GM12878 (cell line): ENCODE measurements around the gene ACSL1. TPM values are rescaled to one million over a fixed set of nuclear protein-coding genes. Genes with fewer than 3 reads are reported as not detected.

ENCODE experiments used
- ATAC-seq: fragments of 200-7000 bp; cut with Tn5 transposase; 3 replicates; pipeline ENCODE4 v1.9.1; 2020; ENCODE audit warnings: mild to moderate bottlenecking, moderate library complexity
- BruUV-seq: library from RNA; stranded (reverse); fragments of 400-500 nt; replicated peaks from 2 replicates; lab custom pipeline; 2021; lab: Mats Ljungman, UMichigan
- CTCF ChIA-PET: fragments of 300-600 bp; sonication (Branson Sonifier 250); formaldehyde crosslinking; extraction: SDS; loops from one replicate; lab custom pipeline; 2021; ENCODE audit warnings: inconsistent platforms; lab: Yijun Ruan, JAX
- POLR2A ChIA-PET: fragments of 350-600 bp; formaldehyde crosslinking; extraction: SDS; loops from one replicate; lab custom pipeline; 2021; ENCODE audit warnings: inconsistent platforms; lab: Charles Lee
- RAD21 ChIA-PET: fragments of 300-600 bp; sonication (Branson Sonifier 250); formaldehyde crosslinking; loops from one replicate; lab custom pipeline; 2023; ENCODE audit warnings: antibody characterized with exemption; ENCODE audit not compliant: unreplicated experiment; lab: Charles Lee
- SMC1A ChIA-PET: fragments of 300-600 bp; sonication (Branson Sonifier 250); formaldehyde crosslinking; loops from one replicate; lab custom pipeline; 2023; ENCODE audit not compliant: unreplicated experiment, uncharacterized antibody; lab: Charles Lee
- DNase-seq: peaks from one replicate; pipeline ENCODE4 v3.0.0-alpha.2; 2011; ENCODE audit warnings: low read depth, low spot score
- FAIRE-seq: peaks from 3 replicates; lab custom pipeline; 2011; peaks lifted over from hg19 to GRCh38; lab: Jason Lieb, UNC
- H2AFZ ChIP-seq: 2 replicates; pipeline ENCODE4 v1.6.0; 2011; ENCODE audit warnings: low read depth, low read length, control low read depth; ENCODE audit not compliant: control insufficient read depth
- H3K27ac ChIP-seq: 2 replicates; pipeline ENCODE4 v1.5.1; 2011; ENCODE audit warnings: control low read depth; ENCODE audit not compliant: control insufficient read depth, insufficient read depth
- H3K27me3 ChIP-seq, 2 experiments: replicated peaks in 1 of 2; 2 replicates each; pipeline versions ENCODE4 v1.6.0 to v1.6.1; 2011; ENCODE audit warnings: low read length in 1 of 2; ENCODE audit not compliant: control insufficient read depth in 2 of 2, insufficient read depth in 2 of 2
- H3K36me3 ChIP-seq, 2 experiments: 2 replicates each; pipeline ENCODE4 v1.5.1; 2011; ENCODE audit warnings: low read length in 1 of 2; ENCODE audit not compliant: control insufficient read depth in 2 of 2, insufficient read depth in 2 of 2
- H3K4me1 ChIP-seq: 2 replicates; pipeline ENCODE4 v1.6.1; 2011; ENCODE audit warnings: mild to moderate bottlenecking, low read length, moderate library complexity, mixed read lengths; ENCODE audit not compliant: control insufficient read depth, insufficient read depth
- H3K4me2 ChIP-seq: 2 replicates; pipeline ENCODE4 v1.6.0; 2011; ENCODE audit warnings: control low read depth; ENCODE audit not compliant: control insufficient read depth, insufficient read depth
- H3K4me3 ChIP-seq: fragments of 200-600 bp; sonication (generic); 2 replicates; pipeline ENCODE4 v1.5.1; 2016
- H3K79me2 ChIP-seq: 2 replicates; pipeline ENCODE4 v1.6.0; 2011; ENCODE audit warnings: low read length; ENCODE audit not compliant: control insufficient read depth, insufficient read depth
- H3K9ac ChIP-seq: 2 replicates; pipeline ENCODE4 v1.8.0; 2011; ENCODE audit warnings: low read length, control low read depth, mixed read lengths; ENCODE audit not compliant: control insufficient read depth, insufficient read depth
- H3K9me3 ChIP-seq: replicated peaks from 3 replicates; pipeline ENCODE4 v1.5.1; 2011; ENCODE audit warnings: mild to moderate bottlenecking, low read length; ENCODE audit not compliant: control insufficient read depth, insufficient read depth
- H4K20me1 ChIP-seq: 2 replicates; pipeline ENCODE4 v1.6.0; 2011; ENCODE audit not compliant: control insufficient read depth, insufficient read depth
- CBX5 ChIP-seq: sonication (generic); IDR thresholded peaks from 2 replicates; pipeline ENCODE4 v1.6.1; 2016; ENCODE audit warnings: low read depth, moderate library complexity, mild to moderate bottlenecking, inconsistent platforms
- CEBPB ChIP-seq, 2 experiments: fragments of 150-350 bp in 1 of 2; IDR thresholded peaks; 2 replicates each; pipeline ENCODE4 v1.6.1; 2012 to 2014; ENCODE audit warnings: low read depth in 2 of 2, low read length in 2 of 2, borderline replicate concordance in 1 of 2, inconsistent platforms in 1 of 2
- CHD1 ChIP-seq: IDR thresholded peaks from 2 replicates; pipeline ENCODE4 v1.6.1; 2012; ENCODE audit warnings: low read depth, low read length, improper control_type of control experiment
- CHD2 ChIP-seq: IDR thresholded peaks from 2 replicates; pipeline ENCODE4 v1.6.1; 2011; ENCODE audit warnings: low read depth, low read length, improper control_type of control experiment, borderline replicate concordance
- DPF2 ChIP-seq: fragments of 450-650 bp; IDR thresholded peaks from 2 replicates; pipeline ENCODE4 v1.6.1; 2017; ENCODE audit warnings: mild to moderate bottlenecking
- EGR1 ChIP-seq, 2 experiments: IDR thresholded peaks; 1 replicate in 1 of 2; 2 replicates in 1 of 2; pipeline ENCODE4 v1.6.1; 2011 to 2012; ENCODE audit warnings: low read depth in 2 of 2, low read length in 2 of 2, borderline replicate concordance in 1 of 2, mild to moderate bottlenecking in 1 of 2, moderate library complexity in 1 of 2
- FOXM1 ChIP-seq: IDR thresholded peaks from 2 replicates; pipeline ENCODE4 v1.6.1; 2012; ENCODE audit warnings: low read depth, mild to moderate bottlenecking, inconsistent platforms, low read length, moderate library complexity
- GABPA ChIP-seq: IDR thresholded peaks from 2 replicates; pipeline ENCODE4 v1.6.1; 2014; ENCODE audit warnings: antibody characterized with exemption, low read depth, mild to moderate bottlenecking, inconsistent platforms
- HDAC2 ChIP-seq: fragments of 200-600 bp; sonication (generic); IDR thresholded peaks from 2 replicates; pipeline ENCODE4 v1.6.1; 2017
- HDGF ChIP-seq: fragments of 450-650 bp; IDR thresholded peaks from 2 replicates; pipeline ENCODE4 v1.6.1; 2016; ENCODE audit warnings: antibody characterized with exemption
- IRF3 ChIP-seq: fragments of 450-650 bp; IDR thresholded peaks from 2 replicates; pipeline ENCODE4 v1.6.1; 2014; ENCODE audit warnings: mild to moderate bottlenecking
- MEF2B ChIP-seq: fragments of 450-650 bp; IDR thresholded peaks from 2 replicates; pipeline ENCODE4 v1.6.1; 2018; ENCODE audit warnings: mild to moderate bottlenecking, moderate library complexity; ENCODE audit not compliant: partially characterized antibody, poor library complexity, severe bottlenecking
- MTA3 ChIP-seq: IDR thresholded peaks from 2 replicates; pipeline ENCODE4 v1.6.1; 2012; ENCODE audit warnings: low read length, inconsistent platforms, borderline replicate concordance
- MYB ChIP-seq: fragments of 150-350 bp; IDR thresholded peaks from 2 replicates; pipeline ENCODE4 v1.6.1; 2014; ENCODE audit warnings: mild to moderate bottlenecking, low read depth, low read length, borderline replicate concordance
- NFXL1 ChIP-seq: fragments of 450-650 bp; IDR thresholded peaks from 2 replicates; pipeline ENCODE4 v1.6.1; 2017; ENCODE audit warnings: antibody characterized with exemption, mild to moderate bottlenecking, borderline replicate concordance
- NFYA ChIP-seq: IDR thresholded peaks from 2 replicates; pipeline ENCODE4 v1.6.1; 2011; ENCODE audit warnings: low read depth, mild to moderate bottlenecking, low read length, improper control_type of control experiment, borderline replicate concordance
- POLR2AphosphoS5 ChIP-seq: IDR thresholded peaks from 2 replicates; pipeline ENCODE4 v1.6.1; 2011; ENCODE audit warnings: mild to moderate bottlenecking, low read length, inconsistent platforms
- RAD21 ChIP-seq: IDR thresholded peaks from 2 replicates; pipeline ENCODE4 v1.6.1; 2011; ENCODE audit warnings: mild to moderate bottlenecking, low read depth, low read length, moderate library complexity; ENCODE audit not compliant: insufficient read depth
- RB1 ChIP-seq: fragments of 450-650 bp; formaldehyde crosslinking; IDR thresholded peaks from 2 replicates; pipeline ENCODE4 v1.6.1; 2017; ENCODE audit warnings: mild to moderate bottlenecking, borderline replicate concordance
- RELA ChIP-seq: fragments of 450-650 bp; IDR thresholded peaks from 2 replicates; pipeline ENCODE4 v1.8.0; 2014; ENCODE audit warnings: borderline replicate concordance; ENCODE audit not compliant: partially characterized antibody
- RFX5 ChIP-seq: IDR thresholded peaks from 2 replicates; pipeline ENCODE4 v1.6.1; 2011; ENCODE audit warnings: low read depth, low read length, improper control_type of control experiment
- SIN3A ChIP-seq: IDR thresholded peaks from 2 replicates; pipeline ENCODE4 v1.6.1; 2012; ENCODE audit warnings: low read depth, low read length, improper control_type of control experiment
- TAF1 ChIP-seq: IDR thresholded peaks from 2 replicates; pipeline ENCODE4 v1.6.1; 2011; ENCODE audit warnings: mild to moderate bottlenecking, low read depth, low read length, borderline replicate concordance
- YY1 ChIP-seq: IDR thresholded peaks from 2 replicates; pipeline ENCODE4 v1.6.1; 2011; ENCODE audit warnings: low read depth, mild to moderate bottlenecking, low read length
- ZZZ3 ChIP-seq: IDR thresholded peaks from 2 replicates; pipeline ENCODE4 v1.6.1; 2011; ENCODE audit warnings: low read depth; ENCODE audit not compliant: control insufficient read depth, insufficient read length
- WGBS: methylation state at CpG from one replicate; pipeline ENCODE4 v1.1.6; 2016; ENCODE audit warnings: low lambda C conversion rate; ENCODE audit not compliant: insufficient replicate concordance, insufficient coverage; ENCODE audit errors: missing lambda C conversion rate; 5-methylcytosine and 5-hydroxymethylcytosine counted together
- in situ Hi-C: fragments of 300-500 bp; cut with MboI; formaldehyde crosslinking; loops from 9 replicates; pipeline ENCODE4 v1.14.3; 2018; ENCODE audit warnings: mixed read lengths
- intact Hi-C: fragments of 100-400 bp; cut with micrococcal nuclease; formaldehyde crosslinking; loops from one replicate; pipeline ENCODE4 v1.14.2; 2022; ENCODE audit not compliant: unreplicated experiment
- polyA plus RNA-seq, 11 experiments: library from polyadenylated mRNA; depleted of rRNA in 4 of 11; unstranded in 6 of 11; stranded (reverse) in 5 of 11; fragments of >200 nt; fragmentation: Nextera tagmentation in 4 of 11; fragmentation: Illumina TruSeq in 1 of 11; extraction: Ambion mirVana in 4 of 11; extraction: Trizol in 1 of 11; gene quantifications; 1 replicate in 1 of 11; 2 replicates in 10 of 11; pipeline versions ENCODE4 v1.2.1 to v1.2.3, GENCODE V29; 2011 to 2016; ENCODE audit warnings: inconsistent platforms in 2 of 11, missing spikeins in 2 of 11, low read depth in 1 of 11
- total RNA-seq, 4 experiments: library from RNA; depleted of rRNA in 3 of 4; stranded (reverse); fragments of >200 nt in 3 of 4; fragmentation: Illumina TruSeq in 1 of 4; extraction: Trizol in 1 of 4; gene quantifications; 2 replicates each; pipeline versions ENCODE4 v1.2.1 to v1.2.3, GENCODE V29; 2013 to 2021
- TF ChIP-seq, protein P1 (sequence below): IDR thresholded peaks from 2 replicates; pipeline ENCODE4 v1.6.1; 2012; ENCODE audit warnings: low read depth, low read length, improper control_type of control experiment

ACSL1 gene
- total and polyA plus RNA-seq, 10 of the 15 experiments (the other 5 are each of a cell fraction or from before 2014, with no cell fraction given) = 30.7 to 68.1 (median 58.7) TPM

GRCh38 chr4:184848510-184848909, 22.7 kb upstream of the ACSL1 start:
- FAIRE-seq (no peak), ATAC-seq (peak; percentile 55), DNase-seq (no peak)
- ChIA-PET SMC1A (interaction anchor here (0.6 to 4.9 kb wide), 18 partner anchors 11 to 584 kb away, joined by 3 to 35 read pairs (median 7); no protein-coding TSS in a partner anchor), RAD21 (interaction anchor here (1.1 to 5.0 kb wide), 12 partner anchors 11 to 264 kb away, joined by 3 to 47 read pairs (median 7); partner anchors contain the start of genes ACSL1 and CENPU), CTCF (interaction anchor here (1.1 to 3.4 kb wide), 7 partner anchors 12 to 115 kb away, joined by 5 to 21 read pairs (median 6); partner anchors contain the start of gene CENPU), POLR2A (interaction anchor here (1.5 to 3.7 kb wide), 4 partner anchors 11 to 33 kb away, joined by 6 to 24 read pairs (median 14); no protein-coding TSS in a partner anchor)
- H3K9ac ChIP-seq = no peak overlapping the region
- 0 out of 2 replicates have a peak overlapping the region, but pooled peaks have one; percentile 32 for H3K4me2 ChIP-seq
- H4K20me1 ChIP-seq = no peaks in the 10 kb centered on the region
- H3K4me3 ChIP-seq = no peak overlapping the region
- no peaks in the 10 kb centered on the region for H3K27me3 ChIP-seq
- H3K79me2 ChIP-seq = no peaks in the 10 kb centered on the region
- H3K36me3 ChIP-seq = no peaks in the 10 kb centered on the region
- H3K4me1 ChIP-seq = peaks cover 50% of the 10 kb centered on the region
- H3K27ac ChIP-seq = no peak overlapping the region
- BruUV-seq = no TSS peak
- intact Hi-C loops (no loop called here), in situ Hi-C loops (no loop called here)
- H3K9me3 ChIP-seq = no peaks in the 10 kb centered on the region
- WGBS = 2% methylated on average over 3 of the region's 3 CpGs
- H2AFZ ChIP-seq = no peak overlapping the region
- no peak for TF ChIP-seq MEF2B
- no peak for TF ChIP-seq MYB
- TF ChIP-seq HDAC2 = no peak
- no peak for TF ChIP-seq ZZZ3
- TF ChIP-seq POLR2AphosphoS5 = no peak
- no peak for TF ChIP-seq CHD2
- no peak for TF ChIP-seq CBX5
- TF ChIP-seq DPF2 = 0 out of 2 replicates have a peak, but pooled peaks have one; percentile 12
- TF ChIP-seq RB1 = no peak
- TF ChIP-seq HDGF = no peak
- no peak for TF ChIP-seq RFX5
- TF ChIP-seq CHD1 = no peak
- TF ChIP-seq GABPA = 0 out of 2 replicates have a peak, but pooled peaks have one; percentile 33
- TF ChIP-seq TAF1 = no peak
- no peak for TF ChIP-seq NFXL1
- TF ChIP-seq RAD21 = no peak
- TF ChIP-seq RELA = no peak
- no peak for TF ChIP-seq NFYA
- no peak for TF ChIP-seq FOXM1
- no peak for TF ChIP-seq SIN3A
- TF ChIP-seq YY1 = no peak
- TF ChIP-seq MTA3 = no peak
- no peak for TF ChIP-seq EGR1 (IDR thresholded peaks at IDR 0.05; ENCODE audit: borderline replicate concordance in 1 of 2, low read depth in 2 of 2, low read length in 2 of 2)
- TF ChIP-seq CEBPB (IDR thresholded peaks at IDR 0.05; ENCODE audit: borderline replicate concordance in 1 of 2, low read depth in 2 of 2, low read length in 2 of 2) = no peak
- TF ChIP-seq, protein P1, sequence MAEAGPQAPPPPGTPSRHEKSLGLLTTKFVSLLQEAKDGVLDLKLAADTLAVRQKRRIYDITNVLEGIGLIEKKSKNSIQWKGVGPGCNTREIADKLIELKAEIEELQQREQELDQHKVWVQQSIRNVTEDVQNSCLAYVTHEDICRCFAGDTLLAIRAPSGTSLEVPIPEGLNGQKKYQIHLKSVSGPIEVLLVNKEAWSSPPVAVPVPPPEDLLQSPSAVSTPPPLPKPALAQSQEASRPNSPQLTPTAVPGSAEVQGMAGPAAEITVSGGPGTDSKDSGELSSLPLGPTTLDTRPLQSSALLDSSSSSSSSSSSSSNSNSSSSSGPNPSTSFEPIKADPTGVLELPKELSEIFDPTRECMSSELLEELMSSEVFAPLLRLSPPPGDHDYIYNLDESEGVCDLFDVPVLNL = no peak
- no peak for TF ChIP-seq IRF3
